Smooth muscle cell (in vitro differentiated cells): ENCODE results near the gene SLC35G3. TPM values are rescaled to one million over a fixed set of nuclear protein-coding genes. Genes with fewer than 3 reads are reported as not detected.
"Not testable (repeated sequence)": the region's sequence is repeated elsewhere in the genome, so short reads cannot be mapped to it uniquely, and the experiment has no call there.

Experiments
- DNase-seq: peaks from one replicate; lab custom pipeline; 2025; ENCODE audit not compliant: unreplicated experiment; lab: John Stamatoyannopoulos, UW
- H2AFZ ChIP-seq: fragments of 200-600 bp; sonication (generic); 2 replicates; pipeline ENCODE4 v1.6.0; 2016; ENCODE audit warnings: antibody characterized with exemption, low read depth, mild to moderate bottlenecking
- H3F3A ChIP-seq: fragments of 200-600 bp; sonication (generic); 2 replicates; pipeline ENCODE4 v1.6.0; 2017; ENCODE audit warnings: antibody characterized with exemption, low read depth
- H3K27ac ChIP-seq: fragments of 200-600 bp; sonication (generic); 2 replicates; pipeline ENCODE4 v1.5.1; 2016; ENCODE audit warnings: low read depth, mild to moderate bottlenecking
- H3K27me3 ChIP-seq: fragments of 200-600 bp; sonication (generic); 2 replicates; pipeline ENCODE4 v1.6.1; 2016; ENCODE audit warnings: low read depth, mild to moderate bottlenecking
- H3K36me3 ChIP-seq: fragments of 200-600 bp; sonication (generic); 2 replicates; pipeline ENCODE4 v1.5.1; 2016; ENCODE audit warnings: low read depth
- H3K4me1 ChIP-seq: fragments of 200-600 bp; sonication (generic); 2 replicates; pipeline ENCODE4 v1.5.1; 2016; ENCODE audit warnings: low read depth
- H3K4me2 ChIP-seq: fragments of 200-600 bp; sonication (generic); 2 replicates; pipeline ENCODE4 v1.6.0; 2016; ENCODE audit warnings: mild to moderate bottlenecking
- H3K4me3 ChIP-seq: fragments of 200-600 bp; sonication (generic); 2 replicates; pipeline ENCODE4 v1.5.1; 2016; ENCODE audit warnings: mild to moderate bottlenecking
- H3K79me2 ChIP-seq: fragments of 200-600 bp; sonication (generic); 2 replicates; pipeline ENCODE4 v1.6.0; 2016; ENCODE audit warnings: low read depth, mild to moderate bottlenecking
- H3K9ac ChIP-seq: fragments of 200-600 bp; sonication (generic); 2 replicates; pipeline ENCODE4 v1.6.0; 2016; ENCODE audit warnings: low read depth
- H3K9me3 ChIP-seq: fragments of 200-600 bp; sonication (generic); replicated peaks from 2 replicates; pipeline ENCODE4 v1.5.1; 2016; ENCODE audit warnings: low read depth
- H4K20me1 ChIP-seq: fragments of 200-600 bp; sonication (generic); 2 replicates; pipeline ENCODE4 v1.6.0; 2016; ENCODE audit warnings: low read depth
- WGBS: methylation state at CpG from one replicate; pipeline ENCODE4 v1.1.7; 2016; ENCODE audit warnings: low lambda C conversion rate; 5-methylcytosine and 5-hydroxymethylcytosine counted together
- polyA plus RNA-seq: library from polyadenylated mRNA; unstranded; fragments of >200 nt; fragmentation: Nextera tagmentation; extraction: Ambion mirVana; gene quantifications from 2 replicates; pipeline ENCODE4 v1.2.1, GENCODE V29; 2016
- total RNA-seq: library from RNA; depleted of rRNA; stranded (reverse); fragments of >200 nt; gene quantifications from 2 replicates; pipeline ENCODE4 v1.2.3, GENCODE V29; 2014
- TF ChIP-seq, protein P1 (sequence below): fragments of 200-600 bp; sonication (generic); IDR thresholded peaks from 2 replicates; pipeline ENCODE4 v1.5.1; 2017; ENCODE audit warnings: borderline replicate concordance, mild to moderate bottlenecking, antibody characterized with exemption; ENCODE audit not compliant: insufficient read depth, poor library complexity, severe bottlenecking

SLC35G3 gene
- total and polyA plus RNA-seq, 2 experiments from 2014 or later, result not detected

DNA sequence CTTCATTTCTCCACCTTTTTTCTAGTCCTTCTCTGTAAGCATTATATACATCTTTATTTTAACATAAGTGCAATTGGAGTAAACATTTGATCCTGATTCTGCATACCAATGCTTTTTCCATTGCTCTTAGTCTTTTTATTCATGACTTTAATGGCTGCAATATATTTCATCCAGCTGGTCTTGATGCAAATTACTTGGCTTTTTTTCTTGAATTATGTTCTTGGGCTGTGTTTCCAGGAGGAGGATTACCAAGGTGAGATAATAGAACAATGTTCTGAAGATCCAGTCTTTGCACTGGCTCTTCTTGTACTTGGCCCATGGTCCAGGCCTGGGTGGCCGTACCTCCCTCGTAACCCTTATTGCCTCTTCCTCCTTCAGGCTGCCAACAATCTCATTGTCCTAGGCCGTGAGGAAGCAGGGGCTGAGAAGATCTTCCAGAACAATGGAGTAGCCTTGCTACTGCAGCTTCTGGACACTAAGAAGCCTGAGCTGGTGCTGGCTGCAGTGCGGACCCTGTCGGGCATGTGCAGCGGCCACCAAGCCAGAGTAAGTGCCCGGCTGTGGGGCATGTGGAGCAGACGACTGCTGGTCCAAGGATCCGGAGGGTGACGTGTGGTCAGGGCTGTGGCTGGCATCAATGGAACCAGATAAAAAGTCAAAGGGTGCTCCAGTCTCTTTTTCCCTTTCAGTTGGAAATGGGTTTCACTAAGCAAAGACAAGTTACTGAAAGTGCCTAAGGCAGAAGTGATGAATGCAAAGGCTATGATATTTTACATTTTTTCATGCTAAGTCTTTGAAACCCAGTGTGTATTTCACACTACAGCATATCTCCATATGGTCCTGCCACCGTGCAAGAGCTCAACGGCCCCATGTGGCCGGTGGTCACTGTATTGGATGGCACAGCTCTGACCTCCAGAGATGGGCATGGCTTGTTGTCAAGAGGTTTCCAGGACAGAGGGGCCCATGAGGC, 39.7 kb downstream of the SLC35G3 start:
- no peak overlapping the region for H3K4me2 ChIP-seq
- no peak overlapping the region for H2AFZ ChIP-seq
- no peaks in the 10 kb centered on the region for H3K36me3 ChIP-seq
- no peak overlapping the region for H3K4me3 ChIP-seq
- no peaks in the 10 kb centered on the region for H3F3A ChIP-seq
- H4K20me1 ChIP-seq, result no peaks in the 10 kb centered on the region
- H3K79me2 ChIP-seq, result no peaks in the 10 kb centered on the region
- WGBS, result 90% methylated on average over 13 of the region's 13 CpGs
- no peak for DNase-seq
- no peaks in the 10 kb centered on the region for H3K9me3 ChIP-seq
- no peak overlapping the region for H3K9ac ChIP-seq
- no peaks in the 10 kb centered on the region for H3K4me1 ChIP-seq
- H3K27me3 ChIP-seq, result peaks cover 4% of the 10 kb centered on the region
- H3K27ac ChIP-seq, result no peak overlapping the region
- TF ChIP-seq, protein P1, sequence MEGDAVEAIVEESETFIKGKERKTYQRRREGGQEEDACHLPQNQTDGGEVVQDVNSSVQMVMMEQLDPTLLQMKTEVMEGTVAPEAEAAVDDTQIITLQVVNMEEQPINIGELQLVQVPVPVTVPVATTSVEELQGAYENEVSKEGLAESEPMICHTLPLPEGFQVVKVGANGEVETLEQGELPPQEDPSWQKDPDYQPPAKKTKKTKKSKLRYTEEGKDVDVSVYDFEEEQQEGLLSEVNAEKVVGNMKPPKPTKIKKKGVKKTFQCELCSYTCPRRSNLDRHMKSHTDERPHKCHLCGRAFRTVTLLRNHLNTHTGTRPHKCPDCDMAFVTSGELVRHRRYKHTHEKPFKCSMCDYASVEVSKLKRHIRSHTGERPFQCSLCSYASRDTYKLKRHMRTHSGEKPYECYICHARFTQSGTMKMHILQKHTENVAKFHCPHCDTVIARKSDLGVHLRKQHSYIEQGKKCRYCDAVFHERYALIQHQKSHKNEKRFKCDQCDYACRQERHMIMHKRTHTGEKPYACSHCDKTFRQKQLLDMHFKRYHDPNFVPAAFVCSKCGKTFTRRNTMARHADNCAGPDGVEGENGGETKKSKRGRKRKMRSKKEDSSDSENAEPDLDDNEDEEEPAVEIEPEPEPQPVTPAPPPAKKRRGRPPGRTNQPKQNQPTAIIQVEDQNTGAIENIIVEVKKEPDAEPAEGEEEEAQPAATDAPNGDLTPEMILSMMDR, result no peak

DNA sequence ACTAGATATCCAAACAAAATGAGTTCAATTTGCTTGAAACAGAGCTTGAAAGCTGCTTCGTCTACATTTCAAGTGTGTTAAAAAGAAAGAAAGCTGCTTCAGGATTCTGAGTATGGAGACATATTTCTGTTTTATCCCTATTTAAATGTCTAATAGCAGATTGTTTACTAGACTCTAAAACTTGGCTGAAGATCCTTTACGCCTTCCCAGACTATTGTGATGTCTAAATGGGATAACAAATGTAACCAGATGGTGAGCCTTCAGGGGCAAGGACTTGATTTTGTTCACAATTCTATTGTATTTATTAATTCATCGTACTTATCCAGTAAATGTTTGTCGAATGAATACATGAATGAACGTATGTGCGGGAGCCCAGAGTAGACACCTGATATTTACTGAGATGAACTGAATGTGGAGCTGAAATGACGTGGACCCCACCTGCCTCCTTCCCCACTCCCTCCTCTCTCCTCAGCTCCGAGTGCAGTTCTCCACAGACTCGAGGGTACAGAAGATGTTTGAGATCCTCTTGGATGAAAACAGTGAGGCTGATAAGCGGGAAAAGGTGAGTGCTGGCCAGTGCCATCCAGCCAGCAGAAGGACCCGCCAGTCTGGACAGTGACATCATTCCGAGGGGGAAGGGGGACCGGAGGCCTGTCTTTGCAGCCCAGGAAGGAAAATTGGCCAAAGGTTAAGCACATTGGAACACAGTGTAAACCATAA, 41.6 kb downstream of the SLC35G3 start:
- Histone ChIP-seq H4K20me1 (no peaks in the 10 kb centered on the region), H3K4me3 (no peak overlapping the region), H3K27ac (no peak overlapping the region), H3K9me3 (no peaks in the 10 kb centered on the region), H3K4me2 (no peak overlapping the region), H3K79me2 (no peaks in the 10 kb centered on the region), H2AFZ (no peak overlapping the region), H3K36me3 (no peaks in the 10 kb centered on the region), H3K9ac (no peak overlapping the region), H3K27me3 (no peaks in the 10 kb centered on the region), H3K4me1 (no peaks in the 10 kb centered on the region), H3F3A (no peaks in the 10 kb centered on the region)
- TF ChIP-seq, protein P1, result no peak
- DNase-seq, result no peak
- 88% methylated on average over 13 of the region's 13 CpGs for WGBS

DNA sequence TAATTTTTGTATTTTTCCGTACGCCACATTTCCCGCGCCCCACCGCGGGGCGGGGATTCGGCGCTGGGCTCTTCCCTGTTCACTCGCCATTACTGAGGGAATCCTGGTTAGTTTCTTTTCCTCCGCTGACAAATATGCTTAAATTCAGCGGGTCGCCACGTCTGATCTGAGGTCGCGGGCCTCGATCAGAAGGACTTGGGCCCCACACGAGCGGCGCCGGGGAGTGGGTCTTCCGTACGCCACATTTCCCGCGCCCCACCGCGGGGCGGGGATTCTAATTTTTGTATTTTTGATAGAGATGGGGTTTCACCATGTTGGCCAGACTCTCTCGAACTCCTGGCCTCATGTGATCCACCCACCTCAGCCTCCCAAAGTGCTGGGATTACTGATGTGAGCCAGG, 43.1 kb downstream of the SLC35G3 start:
- H4K20me1 ChIP-seq, H3K9ac ChIP-seq, H3K27ac ChIP-seq, H3K9me3 ChIP-seq, H2AFZ ChIP-seq, H3K27me3 ChIP-seq, DNase-seq, H3K4me2 ChIP-seq, H3K79me2 ChIP-seq, H3K36me3 ChIP-seq, H3K4me3 ChIP-seq, H3K4me1 ChIP-seq, H3F3A ChIP-seq: not testable (repeated sequence)
- 96% methylated on average over 29 of the region's 29 CpGs for WGBS

DNA sequence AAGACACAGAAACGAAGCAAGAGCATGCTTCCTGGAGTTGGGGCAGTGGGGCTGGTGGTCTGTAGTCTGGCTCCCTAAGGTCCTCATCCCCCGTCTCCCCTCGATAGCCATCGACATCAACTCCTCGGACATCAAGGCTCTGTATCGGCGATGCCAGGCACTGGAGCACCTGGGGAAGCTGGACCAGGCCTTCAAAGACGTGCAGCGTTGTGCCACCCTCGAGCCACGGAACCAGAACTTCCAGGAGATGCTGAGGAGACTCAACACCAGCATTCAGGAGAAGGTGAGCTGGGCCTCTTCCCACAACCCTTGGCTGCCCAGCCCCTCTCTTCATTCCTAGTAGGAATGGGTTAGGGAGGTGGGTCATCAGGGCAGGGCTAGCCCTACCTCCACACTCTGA, 44.3 kb downstream of the SLC35G3 start:
- H3K79me2 ChIP-seq, result no peaks in the 10 kb centered on the region
- no peaks in the 10 kb centered on the region for H3K27me3 ChIP-seq
- no peak for DNase-seq
- TF ChIP-seq, protein P1, result no peak
- no peak overlapping the region for H3K27ac ChIP-seq
- no peak overlapping the region for H2AFZ ChIP-seq
- H3K4me1 ChIP-seq, result no peaks in the 10 kb centered on the region
- H3K4me3 ChIP-seq, result no peak overlapping the region
- 93% methylated on average over 11 of the region's 11 CpGs for WGBS
- no peaks in the 10 kb centered on the region for H3F3A ChIP-seq
- no peak overlapping the region for H3K4me2 ChIP-seq
- no peaks in the 10 kb centered on the region for H3K36me3 ChIP-seq
- H4K20me1 ChIP-seq, result no peaks in the 10 kb centered on the region
- no peaks in the 10 kb centered on the region for H3K9me3 ChIP-seq
- H3K9ac ChIP-seq, result no peak overlapping the region
